Activated naive CD8-positive, alpha-beta T cell treated with anti-CD3 and anti-CD28 coated beads, Interleukin-2, amount 10 ng/mL, durations not matched to agents 7 days and 5 days (primary cell): ENCODE data around the gene CTBP2. TPM values are rescaled to one million over a fixed set of nuclear protein-coding genes. Genes with fewer than 3 reads are reported as not detected.

Experiments used
- ATAC-seq: fragments of 150-1000 bp; cut with Tn5 transposase; one replicate; pipeline ENCODE4 v1.10.0; 2021; ENCODE audit warnings: low read depth, moderate library complexity
- POLR2A ChIA-PET: fragments of 350-600 bp; sonication (Branson Sonifier 250); formaldehyde crosslinking; loops from one replicate; lab custom pipeline; 2021; ENCODE audit warnings: antibody characterized with exemption; lab: Charles Lee
- DNase-seq: peaks from one replicate; pipeline ENCODE4 v3.0.0; 2021
- H3K27ac Mint-ChIP-seq: one replicate; pipeline ENCODE4 v1.8.0; 2022; ENCODE audit warnings: mild to moderate bottlenecking, mixed read lengths
- H3K27me3 Mint-ChIP-seq: one replicate; pipeline ENCODE4 v1.8.0; 2022; ENCODE audit warnings: mild to moderate bottlenecking, moderate library complexity, mixed read lengths
- H3K36me3 Mint-ChIP-seq: one replicate; pipeline ENCODE4 v1.8.0; 2021; ENCODE audit warnings: mild to moderate bottlenecking, mixed read lengths
- H3K4me1 Mint-ChIP-seq: one replicate; pipeline ENCODE4 v1.8.0; 2021; ENCODE audit warnings: mixed read lengths
- H3K4me3 Mint-ChIP-seq: one replicate; pipeline ENCODE4 v1.8.0; 2022; ENCODE audit warnings: mild to moderate bottlenecking, moderate library complexity, mixed read lengths
- H3K9me3 Mint-ChIP-seq: one replicate; pipeline ENCODE4 v1.8.0; 2021; ENCODE audit warnings: mixed read lengths
- total RNA-seq, 2 experiments: library from RNA; stranded (reverse); gene quantifications; one replicate each; pipeline ENCODE4 v1.2.3, GENCODE V29; 2021

The CTBP2 gene
- total RNA-seq, 2 experiments from 2014 or later = 0.94 to 1.6 TPM

GRCh38 chr10:125011926-125012705, 148.2 kb downstream of the CTBP2 start:
- Mint-ChIP-seq H3K4me1 (peaks cover 12% of the 10 kb centered on the region), H3K27me3 (peaks cover 40% of the 10 kb centered on the region), H3K9me3 (no peaks in the 10 kb centered on the region), H3K36me3 (no peaks in the 10 kb centered on the region), H3K4me3 (no peak overlapping the region), H3K27ac (no peak overlapping the region)
- ATAC-seq (no peak), DNase-seq (no peak)
- POLR2A ChIA-PET = no interaction called here

GRCh38 chr10:125011171-125011925, 149.0 kb downstream of the CTBP2 start:
- H3K27ac Mint-ChIP-seq = no peak overlapping the region
- DNase-seq (no peak), ATAC-seq (no peak)
- H3K9me3 Mint-ChIP-seq = no peaks in the 10 kb centered on the region
- POLR2A ChIA-PET = no interaction called here
- no peak overlapping the region for H3K4me3 Mint-ChIP-seq
- H3K36me3 Mint-ChIP-seq = no peaks in the 10 kb centered on the region
- H3K4me1 Mint-ChIP-seq = peaks cover 12% of the 10 kb centered on the region
- H3K27me3 Mint-ChIP-seq = peaks cover 36% of the 10 kb centered on the region

GRCh38 chr10:125010362-125010761, 150.0 kb downstream of the CTBP2 start:
- no peak for ATAC-seq
- Mint-ChIP-seq H3K27ac (no peak overlapping the region), H3K36me3 (no peaks in the 10 kb centered on the region), H3K27me3 (peaks cover 33% of the 10 kb centered on the region), H3K9me3 (no peaks in the 10 kb centered on the region), H3K4me3 (no peak overlapping the region), H3K4me1 (peaks cover 10% of the 10 kb centered on the region)
- POLR2A ChIA-PET = no interaction called here
- DNase-seq = no peak

- H3K27ac Mint-ChIP-seq = no peak overlapping the region
- H3K27me3 Mint-ChIP-seq = peaks cover 27% of the 10 kb centered on the region
- DNase-seq (no peak), ATAC-seq (no peak)
- H3K36me3 Mint-ChIP-seq = no peaks in the 10 kb centered on the region
- POLR2A ChIA-PET = no interaction called here
- no peak overlapping the region for H3K4me3 Mint-ChIP-seq
- peaks cover 5% of the 10 kb centered on the region for H3K4me1 Mint-ChIP-seq
- H3K9me3 Mint-ChIP-seq = no peaks in the 10 kb centered on the region
These were observed 150.7 kb downstream of the CTBP2 start for GRCh38 chr10:125009661-125010161.

- peaks cover 21% of the 10 kb centered on the region for H3K27me3 Mint-ChIP-seq
- ATAC-seq = no peak
- no peaks in the 10 kb centered on the region for H3K9me3 Mint-ChIP-seq
- no peaks in the 10 kb centered on the region for H3K36me3 Mint-ChIP-seq
- H3K27ac Mint-ChIP-seq = no peak overlapping the region
- no peak overlapping the region for H3K4me3 Mint-ChIP-seq
- POLR2A ChIA-PET = no interaction called here
- no peaks in the 10 kb centered on the region for H3K4me1 Mint-ChIP-seq
- no peak for DNase-seq
These were observed 151.4 kb downstream of the CTBP2 start for GRCh38 chr10:125008689-125009638.

GRCh38 chr10:125007436-125007835, 152.9 kb downstream of the CTBP2 start:
- no peak overlapping the region for H3K27ac Mint-ChIP-seq
- no peaks in the 10 kb centered on the region for H3K9me3 Mint-ChIP-seq
- peaks cover 9% of the 10 kb centered on the region for H3K27me3 Mint-ChIP-seq
- H3K36me3 Mint-ChIP-seq = no peaks in the 10 kb centered on the region
- DNase-seq = no peak
- no peak for ATAC-seq
- POLR2A ChIA-PET = no interaction called here
- H3K4me3 Mint-ChIP-seq = no peak overlapping the region
- H3K4me1 Mint-ChIP-seq = no peaks in the 10 kb centered on the region

GRCh38 chr10:125006921-125007426, 153.4 kb downstream of the CTBP2 start:
- ATAC-seq (no peak), DNase-seq (peak; percentile 11)
- Mint-ChIP-seq H3K4me3 (no peak overlapping the region), H3K4me1 (no peaks in the 10 kb centered on the region), H3K27me3 (peaks cover 9% of the 10 kb centered on the region), H3K27ac (no peak overlapping the region), H3K36me3 (no peaks in the 10 kb centered on the region), H3K9me3 (no peaks in the 10 kb centered on the region)
- POLR2A ChIA-PET = no interaction called here

- no peak for DNase-seq
- H3K4me3 Mint-ChIP-seq = no peak overlapping the region
- H3K27ac Mint-ChIP-seq = no peak overlapping the region
- H3K36me3 Mint-ChIP-seq = no peaks in the 10 kb centered on the region
- POLR2A ChIA-PET = no interaction called here
- H3K4me1 Mint-ChIP-seq = no peaks in the 10 kb centered on the region
- H3K9me3 Mint-ChIP-seq = no peaks in the 10 kb centered on the region
- no peak for ATAC-seq
- peaks cover 6% of the 10 kb centered on the region for H3K27me3 Mint-ChIP-seq
These were observed 154.1 kb downstream of the CTBP2 start for GRCh38 chr10:125006188-125006680.

- POLR2A ChIA-PET = no interaction called here
- Mint-ChIP-seq H3K4me1 (no peaks in the 10 kb centered on the region), H3K9me3 (no peaks in the 10 kb centered on the region), H3K36me3 (no peaks in the 10 kb centered on the region), H3K4me3 (no peak overlapping the region), H3K27ac (no peak overlapping the region), H3K27me3 (peaks cover 5% of the 10 kb centered on the region)
- ATAC-seq (no peak), DNase-seq (no peak)
These were observed 154.8 kb downstream of the CTBP2 start for GRCh38 chr10:125005312-125006187.

GRCh38 chr10:125004571-125005311, 155.6 kb downstream of the CTBP2 start:
- POLR2A ChIA-PET = no interaction called here
- Mint-ChIP-seq H3K36me3 (no peaks in the 10 kb centered on the region), H3K27me3 (no peaks in the 10 kb centered on the region), H3K4me1 (no peaks in the 10 kb centered on the region), H3K9me3 (no peaks in the 10 kb centered on the region), H3K4me3 (no peak overlapping the region), H3K27ac (no peak overlapping the region)
- ATAC-seq = no peak
- DNase-seq = no peak

- Mint-ChIP-seq H3K27me3 (no peaks in the 10 kb centered on the region), H3K4me3 (no peak overlapping the region), H3K36me3 (no peaks in the 10 kb centered on the region), H3K27ac (no peak overlapping the region), H3K9me3 (no peaks in the 10 kb centered on the region), H3K4me1 (no peaks in the 10 kb centered on the region)
- POLR2A ChIA-PET = no interaction called here
- peak; percentile 20 for DNase-seq
- ATAC-seq = no peak
These were observed 156.4 kb downstream of the CTBP2 start for GRCh38 chr10:125003901-125004467.
